ENCODE results near the gene MBD5.

GRCh38 chr2:148298196-148298595 lies 277.3 kb downstream of the MBD5 start:
- TF ChIP-seq CTCF (IDR thresholded peaks at IDR 0.05) = no peak
- TF ChIP-seq EP300 (IDR thresholded peaks at IDR 0.05) = no peak
- TF ChIP-seq POLR2A (IDR thresholded peaks at IDR 0.05) = no peak
- TF ChIP-seq POLR2AphosphoS5 (IDR thresholded peaks at IDR 0.05) = no peak
